ENCODE data around the gene NMBR.

GRCh38 chr6:142048593-142048980, 98.3 kb downstream of the NMBR start:
- TF ChIP-seq, protein P1, sequence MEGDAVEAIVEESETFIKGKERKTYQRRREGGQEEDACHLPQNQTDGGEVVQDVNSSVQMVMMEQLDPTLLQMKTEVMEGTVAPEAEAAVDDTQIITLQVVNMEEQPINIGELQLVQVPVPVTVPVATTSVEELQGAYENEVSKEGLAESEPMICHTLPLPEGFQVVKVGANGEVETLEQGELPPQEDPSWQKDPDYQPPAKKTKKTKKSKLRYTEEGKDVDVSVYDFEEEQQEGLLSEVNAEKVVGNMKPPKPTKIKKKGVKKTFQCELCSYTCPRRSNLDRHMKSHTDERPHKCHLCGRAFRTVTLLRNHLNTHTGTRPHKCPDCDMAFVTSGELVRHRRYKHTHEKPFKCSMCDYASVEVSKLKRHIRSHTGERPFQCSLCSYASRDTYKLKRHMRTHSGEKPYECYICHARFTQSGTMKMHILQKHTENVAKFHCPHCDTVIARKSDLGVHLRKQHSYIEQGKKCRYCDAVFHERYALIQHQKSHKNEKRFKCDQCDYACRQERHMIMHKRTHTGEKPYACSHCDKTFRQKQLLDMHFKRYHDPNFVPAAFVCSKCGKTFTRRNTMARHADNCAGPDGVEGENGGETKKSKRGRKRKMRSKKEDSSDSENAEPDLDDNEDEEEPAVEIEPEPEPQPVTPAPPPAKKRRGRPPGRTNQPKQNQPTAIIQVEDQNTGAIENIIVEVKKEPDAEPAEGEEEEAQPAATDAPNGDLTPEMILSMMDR (IDR thresholded peaks at IDR 0.05; ENCODE audit: insufficient read depth, low read length, poor library complexity, severe bottlenecking): no peak
- no peak for TF ChIP-seq EZH2phosphoT487 (conservative IDR thresholded peaks at IDR 0.05; ENCODE audit: low read length)
